Stimulated activated CD8-positive, alpha-beta memory T cell treated with anti-CD3 and anti-CD28 coated beads, Interleukin-2, amount 100 ng/mL, for 48 hours (primary cell): ENCODE results near the gene RND3.

Experiments used
- DNase-seq, 2 donors: peaks; one replicate each; pipeline ENCODE4 v3.0.0-alpha.2; 2020; ENCODE audit warnings: low read depth in 2 of 2

The RND3 gene

GRCh38 chr2:150441784-150442183, 45.7 kb downstream of the RND3 start:
- DNase-seq, result no peak

GRCh38 chr2:150441226-150441625, 46.2 kb downstream of the RND3 start:
- DNase-seq, result no peak

GRCh38 chr2:150438654-150439053, 48.8 kb downstream of the RND3 start:
- no peak for DNase-seq

DNA sequence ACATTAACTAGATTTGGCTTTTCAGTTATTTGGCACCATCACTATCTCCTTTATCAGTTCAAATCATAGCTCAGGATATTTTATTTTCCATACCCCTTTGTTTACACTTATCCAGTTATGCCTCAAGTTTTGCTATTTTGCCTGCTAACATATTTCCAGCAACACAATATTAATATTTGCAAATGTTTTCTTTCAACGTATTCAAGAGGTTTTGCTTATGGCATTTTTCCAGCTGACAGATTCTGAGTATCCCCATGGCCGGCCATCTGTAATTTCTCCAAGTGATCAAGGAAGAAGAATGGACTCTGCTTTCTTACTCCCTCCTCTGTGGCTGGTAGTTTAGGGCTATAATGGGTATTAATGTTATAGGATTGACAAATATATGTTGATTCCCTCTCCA, 49.4 kb downstream of the RND3 start:
- no peak for DNase-seq

DNA sequence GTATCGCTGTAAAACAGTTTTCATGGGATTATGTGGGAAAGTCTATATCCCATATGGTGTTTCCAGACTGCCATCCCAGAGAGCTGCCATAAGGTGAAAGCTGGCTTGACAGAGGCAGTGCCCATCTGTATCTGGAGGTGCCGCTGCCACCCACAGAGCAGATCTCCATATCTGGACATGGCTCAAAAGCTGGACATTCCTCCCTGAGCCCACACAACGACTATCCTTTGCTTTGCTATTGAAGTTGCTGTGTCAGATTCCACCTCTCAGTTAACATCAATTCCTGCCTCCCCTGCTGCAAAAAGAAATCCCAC, 55.2 kb downstream of the RND3 start:
- DNase-seq, result no peak

GRCh38 chr2:150431561-150432311, 55.7 kb downstream of the RND3 start:
- no peak for DNase-seq

- no peak for DNase-seq
Measured at GRCh38 chr2:150429384-150429961, 58.0 kb downstream of the RND3 start.

DNA sequence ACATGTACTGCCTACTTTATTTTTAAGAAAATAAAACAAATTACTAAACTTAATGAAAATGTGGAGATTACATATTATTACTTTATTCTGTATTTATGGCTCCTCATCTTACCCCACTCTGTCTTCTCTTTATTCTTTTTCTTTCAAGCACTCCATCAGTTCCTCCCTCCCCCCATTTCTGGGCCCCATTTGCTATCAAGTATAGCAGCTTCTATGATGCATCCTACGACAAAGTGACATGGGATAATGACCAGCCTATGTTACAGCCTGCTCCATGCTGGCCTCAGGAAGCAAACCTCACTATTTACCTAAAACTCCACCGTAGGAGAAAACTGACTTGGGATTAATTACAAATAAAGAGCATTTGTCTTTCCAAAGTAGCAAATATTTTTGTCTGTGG, 58.8 kb downstream of the RND3 start:
- DNase-seq, result no peak

GRCh38 chr2:150427298-150427697, 60.2 kb downstream of the RND3 start:
- no peak for DNase-seq

DNA sequence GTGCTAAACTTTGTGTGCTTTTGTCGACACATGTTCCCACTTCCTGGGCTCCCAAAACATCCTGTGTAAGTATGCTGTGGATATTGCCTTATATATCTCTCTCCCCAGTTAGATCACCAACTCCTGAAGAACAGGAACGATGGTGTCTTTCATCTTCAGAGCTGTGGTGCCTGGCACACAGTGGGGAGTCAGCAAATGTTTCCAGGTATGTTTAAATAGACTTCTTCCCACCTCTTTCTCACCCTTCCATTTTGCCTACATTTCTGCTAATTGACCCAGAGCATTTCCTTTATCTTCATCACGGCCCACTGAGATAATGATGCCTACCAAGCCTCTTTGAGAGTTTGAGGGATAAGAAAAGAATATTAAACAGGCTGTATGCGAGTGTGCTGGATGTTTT, 60.7 kb downstream of the RND3 start:
- no peak for DNase-seq

- DNase-seq, result no peak
Measured at GRCh38 chr2:150426315-150426714, 61.2 kb downstream of the RND3 start.

DNA sequence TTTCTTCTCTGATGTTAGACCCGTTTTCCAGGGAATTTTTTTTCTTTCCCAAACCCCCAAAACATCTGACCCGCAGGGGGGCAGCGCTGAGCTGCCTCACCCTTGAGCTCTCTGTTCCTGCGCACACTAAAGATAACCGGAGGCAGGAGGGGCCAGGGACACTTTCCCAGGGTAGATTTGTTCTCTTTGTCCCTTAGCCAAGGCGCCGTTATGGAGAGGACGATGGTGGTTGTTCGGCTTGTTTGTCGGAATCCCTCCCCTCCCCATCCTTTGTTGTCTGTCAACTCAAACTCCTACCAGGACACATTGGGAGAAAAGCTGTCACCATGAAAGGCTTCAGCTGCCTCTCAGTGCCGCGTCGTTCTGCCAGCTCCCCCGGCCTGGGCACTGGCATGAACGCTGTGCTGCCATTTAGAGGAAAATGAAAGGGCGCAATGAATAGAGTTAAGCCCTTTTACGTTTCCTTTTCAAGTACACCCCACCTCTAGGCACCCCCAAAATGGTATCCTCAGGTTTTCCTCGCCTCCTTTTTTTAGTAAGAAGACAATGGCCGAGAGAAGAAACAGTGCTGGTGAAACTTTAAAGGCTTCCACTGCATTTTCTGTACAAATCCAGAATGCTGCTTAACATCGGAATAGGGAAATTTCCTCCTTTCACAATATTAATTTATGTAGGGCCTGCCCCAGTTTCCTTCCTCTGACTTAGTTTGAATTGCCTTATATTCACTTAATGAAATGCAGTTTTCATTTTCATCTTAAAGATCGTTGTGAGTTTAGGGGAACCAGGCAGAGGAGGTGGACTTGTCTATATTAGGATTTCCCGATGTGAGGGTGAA, 62.1 kb downstream of the RND3 start:
- DNase-seq, result no peak

DNA sequence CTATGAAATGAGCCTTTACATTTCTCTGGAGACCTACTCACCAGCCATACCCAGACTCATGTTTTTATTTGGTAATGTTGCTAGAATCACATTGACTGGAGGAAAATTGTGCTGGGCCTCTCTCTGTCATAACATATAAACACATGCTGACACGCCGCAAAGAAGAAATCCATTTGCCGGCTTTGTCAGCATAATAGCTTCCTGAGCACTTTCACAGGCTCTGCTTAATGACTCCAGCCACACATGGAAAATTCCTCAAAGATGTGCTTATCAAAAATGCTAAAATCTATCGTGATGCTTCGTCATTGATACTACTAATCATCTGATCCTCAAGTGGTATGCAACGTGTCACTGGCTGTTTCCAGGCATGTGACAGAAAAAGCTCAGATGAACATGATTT, 63.1 kb downstream of the RND3 start:
- no peak for DNase-seq

- no peak for DNase-seq
Measured at GRCh38 chr2:150421126-150421651, 66.3 kb downstream of the RND3 start.

GRCh38 chr2:150418916-150419315, 68.6 kb downstream of the RND3 start:
- no peak for DNase-seq
